A673 (cell line): Measurements from ENCODE around the gene OLAH. TPM values are rescaled to one million over a fixed set of nuclear protein-coding genes. Genes with fewer than 3 reads are reported as not detected.

Experiments used
- BruUV-seq: library from RNA; stranded (reverse); fragments of 400-500 nt; replicated peaks from 2 replicates; lab custom pipeline; 2021; lab: Mats Ljungman, UMichigan
- CTCF ChIA-PET: fragments of 300-600 bp; sonication (Branson Sonifier 250); formaldehyde crosslinking; loops from one replicate; lab custom pipeline; 2022; ENCODE audit warnings: antibody characterized with exemption; lab: Charles Lee
- POLR2A ChIA-PET: fragments of 300-600 bp; sonication (Branson Sonifier 250); formaldehyde crosslinking; loops from one replicate; lab custom pipeline; 2022; ENCODE audit warnings: antibody characterized with exemption; ENCODE audit not compliant: low non-redundant PET; lab: Charles Lee
- DNase-seq: peaks from one replicate; pipeline ENCODE4 v3.0.0-alpha.2; 2015; ENCODE audit warnings: low spot score
- H3K27ac ChIP-seq: fragments of 200-600 bp; sonication (generic); 2 replicates; pipeline ENCODE4 v1.5.1; 2016; ENCODE audit warnings: mixed run types, low read depth, mild to moderate bottlenecking, mixed read lengths, antibody characterized with exemption, low read length; ENCODE audit not compliant: poor library complexity, severe bottlenecking
- H3K27me3 ChIP-seq: fragments of 200-600 bp; sonication (generic); replicated peaks from 2 replicates; pipeline ENCODE4 v1.6.1; 2017; ENCODE audit warnings: mixed run types, low read depth, mild to moderate bottlenecking, mixed read lengths, antibody characterized with exemption, low read length; ENCODE audit not compliant: insufficient read depth, poor library complexity
- H3K36me3 ChIP-seq: fragments of 200-600 bp; sonication (generic); 2 replicates; pipeline ENCODE4 v1.6.1; 2016; ENCODE audit warnings: mixed run types, mild to moderate bottlenecking, mixed read lengths, antibody characterized with exemption, low read length; ENCODE audit not compliant: insufficient read depth, poor library complexity, severe bottlenecking
- H3K4me1 ChIP-seq: fragments of 200-600 bp; sonication (generic); 2 replicates; pipeline ENCODE4 v1.6.1; 2017; ENCODE audit warnings: mixed run types, mild to moderate bottlenecking, mixed read lengths, antibody characterized with exemption, low read length; ENCODE audit not compliant: insufficient read depth, poor library complexity, severe bottlenecking
- H3K4me3 ChIP-seq: fragments of 200-600 bp; sonication (generic); 2 replicates; pipeline ENCODE4 v1.5.1; 2016; ENCODE audit warnings: low read depth, mixed run types, mild to moderate bottlenecking, mixed read lengths, low read length; ENCODE audit not compliant: poor library complexity, severe bottlenecking
- H3K9me3 ChIP-seq: fragments of 200-600 bp; sonication (generic); 2 replicates; pipeline ENCODE4 v1.6.1; 2016; ENCODE audit warnings: mixed run types, low read depth, mild to moderate bottlenecking, mixed read lengths, antibody characterized with exemption, low read length; ENCODE audit not compliant: poor library complexity, severe bottlenecking
- CTCF ChIP-seq: fragments of 300-800, 200-600 bp; sonication (generic); conservative IDR thresholded peaks from 2 replicates; pipeline ENCODE4 v1.5.1; 2017; ENCODE audit warnings: low read depth, mild to moderate bottlenecking, antibody characterized with exemption, low read length, moderate library complexity, mixed read lengths
- EZH2 ChIP-seq: fragments of 200-600 bp; sonication (generic); IDR thresholded peaks from 2 replicates; pipeline ENCODE4 v1.6.1; 2017; ENCODE audit warnings: borderline replicate concordance, low read depth, mild to moderate bottlenecking, mixed read lengths, antibody characterized with exemption, low read length; ENCODE audit not compliant: poor library complexity, severe bottlenecking
- intact Hi-C: fragments of 100-400 bp; cut with micrococcal nuclease; formaldehyde crosslinking; loops from one replicate; pipeline ENCODE4 v1.10.0; 2022; ENCODE audit not compliant: unreplicated experiment
- total RNA-seq: library from RNA; stranded (reverse); gene quantifications from 2 replicates; pipeline ENCODE4 v1.2.3, GENCODE V29; 2021

Gene OLAH
- total RNA-seq, 1 experiment from 2014 or later: 1.6 TPM

GRCh38 chr10:15088428-15089261 lies 44.9 kb downstream of the OLAH start, which contains the start of gene ACBD7:
ACBD7 (minus strand) TSS chr10:15088776; CDS start chr10:15088728, 48 bp downstream.
- TF ChIP-seq EZH2 (no peak), CTCF (0 out of 2 replicates have a peak, but pooled peaks have one; percentile 16)
- intact Hi-C loops: no loop called here
- H3K27me3 ChIP-seq: no peaks in the 10 kb centered on the region
- CTCF ChIA-PET: no interaction called here
- no peaks in the 10 kb centered on the region for H3K36me3 ChIP-seq
- no peaks in the 10 kb centered on the region for H3K4me1 ChIP-seq
- no TSS peak for BruUV-seq
- no peaks in the 10 kb centered on the region for H3K9me3 ChIP-seq
- DNase-seq: peak; percentile 93
- no peak within 1 kb of the TSS for H3K27ac ChIP-seq
- peak within 1 kb of the TSS; percentile 63 for H3K4me3 ChIP-seq
- POLR2A ChIA-PET: no interaction called here

- H3K27ac ChIP-seq: no peak overlapping the region
- TF ChIP-seq EZH2: no peak
- TF ChIP-seq CTCF: no peak
- no peaks in the 10 kb centered on the region for H3K36me3 ChIP-seq
- POLR2A ChIA-PET: no interaction called here
- H3K27me3 ChIP-seq: no peaks in the 10 kb centered on the region
- no peaks in the 10 kb centered on the region for H3K4me1 ChIP-seq
- no TSS peak for BruUV-seq
- no peaks in the 10 kb centered on the region for H3K9me3 ChIP-seq
- CTCF ChIA-PET: no interaction called here
- H3K4me3 ChIP-seq: no peak overlapping the region
- DNase-seq: no peak
- intact Hi-C loops: no loop called here
Observed at GRCh38 chr10:15091418-15091817, 47.7 kb downstream of the OLAH start.

DNA sequence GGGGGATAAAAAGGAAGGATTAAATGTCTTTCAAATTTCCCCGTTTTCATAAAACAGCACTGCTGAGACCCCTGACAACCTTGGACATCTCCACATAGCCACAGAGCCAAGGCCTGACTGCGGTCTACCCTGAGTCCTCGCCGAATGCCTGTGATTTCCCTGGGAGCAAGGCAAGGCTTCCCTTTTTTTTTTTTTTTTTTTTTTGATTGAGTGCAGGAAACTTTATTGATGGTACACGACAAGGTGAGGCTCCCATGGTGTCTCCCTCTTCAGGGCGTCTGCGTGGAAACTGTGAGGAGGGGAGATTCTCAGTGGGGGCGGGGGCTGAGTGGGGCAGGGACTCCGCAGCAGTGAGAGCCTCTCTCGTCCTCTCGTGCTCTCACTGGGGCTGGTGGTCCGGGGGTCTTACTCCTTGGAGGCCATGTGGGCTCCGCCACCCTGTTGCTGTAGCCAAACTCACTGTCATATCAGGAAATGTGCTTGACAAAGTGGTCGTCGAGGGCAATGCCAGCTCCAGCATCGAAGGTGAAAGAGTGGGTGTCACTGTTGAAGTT lies 49.2 kb downstream of the OLAH start:
- ChIA-PET POLR2A (no interaction called here), CTCF (no interaction called here)
- no peak for TF ChIP-seq EZH2
- no peak for TF ChIP-seq CTCF
- intact Hi-C loops: no loop called here
- no peak for DNase-seq
- no peaks in the 10 kb centered on the region for H3K36me3 ChIP-seq
- H3K9me3 ChIP-seq: no peaks in the 10 kb centered on the region
- H3K4me3 ChIP-seq: no peak overlapping the region
- H3K4me1 ChIP-seq: no peaks in the 10 kb centered on the region
- no peak overlapping the region for H3K27ac ChIP-seq
- no TSS peak for BruUV-seq
- H3K27me3 ChIP-seq: no peaks in the 10 kb centered on the region
